ENCODE data around the gene STAT4. TPM values are rescaled to one million over a fixed set of nuclear protein-coding genes. Genes with fewer than 3 reads are reported as not detected.
A peak's percentile ranks its signal among the peaks of the same experiment; 100 is the strongest.

Gene STAT4
- polyA plus RNA-seq, 1 experiment: 1.5 TPM

- Histone ChIP-seq H3K36me3 (ENCODE audit: control insufficient read depth, insufficient read depth, low read length) (no peaks in the 10 kb centered on the region), H3K4me3 (ENCODE audit: low read depth, low read length) (no peak overlapping the region), H3K27me3 (ENCODE audit: control insufficient read depth, insufficient read depth, low read length) (no peaks in the 10 kb centered on the region)
- TF ChIP-seq CTCF (IDR thresholded peaks at IDR 0.05; ENCODE audit: insufficient read depth, low read depth, low read length): no peak
- POLR2A ChIA-PET: no interaction called here
- no peak for DNase-seq (ENCODE audit: low read depth)
- CTCF ChIA-PET: interaction anchor here (0.6 to 4.1 kb wide), 2 partner anchors 84 to 100 kb away, joined by 3 to 160 read pairs; no protein-coding TSS in a partner anchor
Observed at GRCh38 chr2:191153716-191154115, 2.9 kb upstream of the STAT4 start.

GRCh38 chr2:191152482-191153240 lies 1.9 kb upstream of the STAT4 start:
- CTCF ChIA-PET: interaction anchor here (4.1 to 6.1 kb wide), 2 partner anchors 99 to 101 kb away, joined by 43 to 160 read pairs; no protein-coding TSS in a partner anchor
- no peaks in the 10 kb centered on the region for H3K27me3 ChIP-seq (ENCODE audit: control insufficient read depth, insufficient read depth, low read length)
- H3K36me3 ChIP-seq (ENCODE audit: control insufficient read depth, insufficient read depth, low read length): no peaks in the 10 kb centered on the region
- TF ChIP-seq CTCF (IDR thresholded peaks at IDR 0.05; ENCODE audit: insufficient read depth, low read depth, low read length): no peak
- POLR2A ChIA-PET: no interaction called here
- H3K4me3 ChIP-seq (ENCODE audit: low read depth, low read length): no peak overlapping the region
- peak; percentile 22 for DNase-seq (ENCODE audit: low read depth)

- H3K36me3 ChIP-seq (ENCODE audit: control insufficient read depth, insufficient read depth, low read length): no peaks in the 10 kb centered on the region
- DNase-seq (ENCODE audit: low read depth): no peak
- POLR2A ChIA-PET: no interaction called here
- no peak overlapping the region for H3K4me3 ChIP-seq (ENCODE audit: low read depth, low read length)
- no peak for TF ChIP-seq CTCF (IDR thresholded peaks at IDR 0.05; ENCODE audit: insufficient read depth, low read depth, low read length)
- CTCF ChIA-PET: interaction anchor here (1.9 to 6.1 kb wide), 2 partner anchors 14 to 99 kb away, joined by 8 to 43 read pairs; no protein-coding TSS in a partner anchor
- H3K27me3 ChIP-seq (ENCODE audit: control insufficient read depth, insufficient read depth, low read length): no peaks in the 10 kb centered on the region
Observed at GRCh38 chr2:191151331-191151730, 537 bp upstream of the STAT4 start.

- no peak for DNase-seq (ENCODE audit: low read depth)
- H3K27me3 ChIP-seq (ENCODE audit: control insufficient read depth, insufficient read depth, low read length): no peaks in the 10 kb centered on the region
- TF ChIP-seq CTCF (IDR thresholded peaks at IDR 0.05; ENCODE audit: insufficient read depth, low read depth, low read length): no peak
- H3K4me3 ChIP-seq (ENCODE audit: low read depth, low read length): peak overlapping the region; percentile 31
- H3K36me3 ChIP-seq (ENCODE audit: control insufficient read depth, insufficient read depth, low read length): no peaks in the 10 kb centered on the region
- CTCF ChIA-PET: interaction anchor here (1.1 to 6.1 kb wide), 3 partner anchors 15 to 155 kb away, joined by 3 to 43 read pairs (median 8); no protein-coding TSS in a partner anchor
- POLR2A ChIA-PET: no interaction called here
Observed at GRCh38 chr2:191150230-191150599, 579 bp downstream of the STAT4 start.

GRCh38 chr2:191149391-191149790 lies 1.4 kb downstream of the STAT4 start:
- Histone ChIP-seq H3K27me3 (ENCODE audit: control insufficient read depth, insufficient read depth, low read length) (no peaks in the 10 kb centered on the region; the same call in 1 of the 2 replicates), H3K4me3 (ENCODE audit: low read depth, low read length) (no peak overlapping the region), H3K36me3 (ENCODE audit: control insufficient read depth, insufficient read depth, low read length) (no peaks in the 10 kb centered on the region)
- ChIA-PET POLR2A (interaction anchor here (0.7 kb wide), 1 partner anchor 146 kb away, joined by 3 read pairs; no protein-coding TSS in a partner anchor), CTCF (interaction anchor here (1.9 to 6.1 kb wide), 2 partner anchors 16 to 97 kb away, joined by 8 to 43 read pairs; no protein-coding TSS in a partner anchor)
- no peak for TF ChIP-seq CTCF (IDR thresholded peaks at IDR 0.05; ENCODE audit: insufficient read depth, low read depth, low read length)
- DNase-seq (ENCODE audit: low read depth): no peak

Data from BJ (cell line).